WERI-Rb-1 (cell line): ENCODE results near the gene KCNQ2.

Source experiments
- DNase-seq: peaks from one replicate; pipeline ENCODE4 v3.0.0-alpha.2; 2020
- H3K27ac ChIP-seq: fragments of 250-450 bp; sonication (Bioruptor Pico); 2 replicates; pipeline ENCODE4 v1.5.1; 2020; ENCODE audit warnings: mild to moderate bottlenecking, moderate library complexity
- H3K27me3 ChIP-seq: fragments of 250-450 bp; sonication (Bioruptor Pico); 2 replicates; pipeline ENCODE4 v1.5.1; 2021; ENCODE audit warnings: mild to moderate bottlenecking, low read depth, moderate library complexity; ENCODE audit not compliant: insufficient read depth, severe bottlenecking
- H3K36me3 ChIP-seq: fragments of 250-450 bp; sonication (Bioruptor Pico); 2 replicates; pipeline ENCODE4 v1.5.1; 2020; ENCODE audit warnings: mild to moderate bottlenecking, moderate library complexity
- H3K4me3 ChIP-seq: 2 replicates; pipeline ENCODE4 v1.5.1; 2011; ENCODE audit warnings: low read depth, mild to moderate bottlenecking, control low read depth, low read length
- H3K9me3 ChIP-seq: fragments of 250-450 bp; sonication (Bioruptor Pico); 2 replicates; pipeline ENCODE4 v1.5.1; 2021; ENCODE audit warnings: mild to moderate bottlenecking, moderate library complexity; ENCODE audit not compliant: severe bottlenecking
- TF ChIP-seq, protein P1 (sequence below): IDR thresholded peaks from 2 replicates; pipeline ENCODE4 v1.5.1; 2011; ENCODE audit warnings: low read depth, mild to moderate bottlenecking, control low read depth, inconsistent platforms, low read length

The KCNQ2 gene

GRCh38 chr20:63351326-63351700 lies 121.1 kb downstream of the KCNQ2 start:
- H3K27me3 ChIP-seq, result no peaks in the 10 kb centered on the region
- no peak for DNase-seq
- no peak overlapping the region for H3K27ac ChIP-seq
- TF ChIP-seq, protein P1, sequence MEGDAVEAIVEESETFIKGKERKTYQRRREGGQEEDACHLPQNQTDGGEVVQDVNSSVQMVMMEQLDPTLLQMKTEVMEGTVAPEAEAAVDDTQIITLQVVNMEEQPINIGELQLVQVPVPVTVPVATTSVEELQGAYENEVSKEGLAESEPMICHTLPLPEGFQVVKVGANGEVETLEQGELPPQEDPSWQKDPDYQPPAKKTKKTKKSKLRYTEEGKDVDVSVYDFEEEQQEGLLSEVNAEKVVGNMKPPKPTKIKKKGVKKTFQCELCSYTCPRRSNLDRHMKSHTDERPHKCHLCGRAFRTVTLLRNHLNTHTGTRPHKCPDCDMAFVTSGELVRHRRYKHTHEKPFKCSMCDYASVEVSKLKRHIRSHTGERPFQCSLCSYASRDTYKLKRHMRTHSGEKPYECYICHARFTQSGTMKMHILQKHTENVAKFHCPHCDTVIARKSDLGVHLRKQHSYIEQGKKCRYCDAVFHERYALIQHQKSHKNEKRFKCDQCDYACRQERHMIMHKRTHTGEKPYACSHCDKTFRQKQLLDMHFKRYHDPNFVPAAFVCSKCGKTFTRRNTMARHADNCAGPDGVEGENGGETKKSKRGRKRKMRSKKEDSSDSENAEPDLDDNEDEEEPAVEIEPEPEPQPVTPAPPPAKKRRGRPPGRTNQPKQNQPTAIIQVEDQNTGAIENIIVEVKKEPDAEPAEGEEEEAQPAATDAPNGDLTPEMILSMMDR, result no peak
- H3K4me3 ChIP-seq, result no peak overlapping the region
- H3K36me3 ChIP-seq, result no peaks in the 10 kb centered on the region
- H3K9me3 ChIP-seq, result peaks cover 9% of the 10 kb centered on the region

GRCh38 chr20:63350597-63351325 lies 121.7 kb downstream of the KCNQ2 start:
- TF ChIP-seq, protein P1, result no peak
- Histone ChIP-seq H3K27me3 (no peaks in the 10 kb centered on the region), H3K4me3 (no peak overlapping the region), H3K9me3 (peaks cover 9% of the 10 kb centered on the region), H3K27ac (no peak overlapping the region), H3K36me3 (no peaks in the 10 kb centered on the region)
- no peak for DNase-seq
